Thymus (tissue), 11 donors: Measurements from ENCODE around the gene SYT2. TPM values are rescaled to one million over a fixed set of nuclear protein-coding genes. Genes with fewer than 3 reads are reported as not detected.

Source experiments
- DNase-seq, 9 donors: peaks; one replicate each; pipeline ENCODE4 v3.0.0-alpha.2; 2013; ENCODE audit warnings: low spot score in 9 of 9, low read depth in 6 of 9, missing footprints in 1 of 9
- H3K27ac ChIP-seq, 2 donors: one replicate each; pipeline ENCODE4 v1.5.1; 2013; ENCODE audit warnings: control low read depth in 1 of 2, low read depth in 1 of 2, low read length in 1 of 2, mild to moderate bottlenecking in 1 of 2, moderate library complexity in 1 of 2
- H3K27me3 ChIP-seq, 2 donors: one replicate each; pipeline ENCODE4 v1.5.1; 2013; ENCODE audit warnings: low read length in 1 of 2; ENCODE audit not compliant: control insufficient read depth in 2 of 2, insufficient read depth in 1 of 2
- H3K36me3 ChIP-seq, 2 donors: one replicate each; pipeline ENCODE4 v1.5.1; 2013; ENCODE audit warnings: low read length in 1 of 2, mild to moderate bottlenecking in 1 of 2, moderate library complexity in 1 of 2; ENCODE audit not compliant: control insufficient read depth in 2 of 2, insufficient read depth in 2 of 2
- H3K4me1 ChIP-seq, 2 donors: one replicate each; pipeline ENCODE4 v1.5.1; 2013; ENCODE audit warnings: low read length in 2 of 2; ENCODE audit not compliant: control insufficient read depth in 2 of 2, insufficient read depth in 2 of 2
- H3K4me3 ChIP-seq, 2 donors: one replicate each; pipeline ENCODE4 v1.5.1; 2013; ENCODE audit warnings: low read length in 2 of 2, control low read depth in 1 of 2, mild to moderate bottlenecking in 1 of 2
- H3K9me3 ChIP-seq, 2 donors: one replicate each; pipeline ENCODE4 v1.5.1; 2013; ENCODE audit warnings: low read length in 1 of 2, mild to moderate bottlenecking in 1 of 2; ENCODE audit not compliant: control insufficient read depth in 2 of 2, insufficient read depth in 1 of 2
- WGBS: extraction: QIAGEN DNeasy Blood & Tissue Kit; methylation state at CpG from one replicate; pipeline ENCODE4 v1.1.7; 2013; 5-methylcytosine and 5-hydroxymethylcytosine counted together
- polyA plus RNA-seq: library from polyadenylated mRNA; stranded (reverse); fragments of 200-250 nt; gene quantifications from one replicate; pipeline ENCODE4 v1.2.3, GENCODE V29; 2013
- total RNA-seq: library from RNA; stranded (reverse); fragments of 120-200 nt; gene quantifications from one replicate; pipeline ENCODE4 v1.2.4, GENCODE V29; 2013
- donor health status: healthy.

Gene SYT2
- total and polyA plus RNA-seq, 2 donors = 0.05 to 0.09 TPM

- H3K36me3 ChIP-seq = no peaks in the 10 kb centered on the region
- H3K27ac ChIP-seq = no peak overlapping the region
- no peak overlapping the region for H3K4me3 ChIP-seq
- no peak for DNase-seq
- peaks cover 0 to 45% of the 10 kb centered on the region in 2 donors for H3K27me3 ChIP-seq
- H3K4me1 ChIP-seq = no peaks in the 10 kb centered on the region
- WGBS = 93% methylated on average over 8 of the region's 8 CpGs
- H3K9me3 ChIP-seq = no peaks in the 10 kb centered on the region
Observed at GRCh38 chr1:202658251-202658759, 51.9 kb downstream of the SYT2 start.

- peaks cover 0 to 42% of the 10 kb centered on the region in 2 donors for H3K27me3 ChIP-seq
- H3K4me1 ChIP-seq = no peaks in the 10 kb centered on the region
- no peak overlapping the region for H3K27ac ChIP-seq
- no peak for DNase-seq
- H3K9me3 ChIP-seq = no peaks in the 10 kb centered on the region
- H3K4me3 ChIP-seq = no peak overlapping the region
- 56% methylated on average over 7 of the region's 7 CpGs for WGBS
- no peaks in the 10 kb centered on the region for H3K36me3 ChIP-seq
Observed at GRCh38 chr1:202656951-202657646, 53.2 kb downstream of the SYT2 start.

- H3K27me3 ChIP-seq = peaks cover 0 to 39% of the 10 kb centered on the region in 2 donors
- no peak for DNase-seq
Observed at GRCh38 chr1:202656057-202656456, 54.2 kb downstream of the SYT2 start.

GRCh38 chr1:202654079-202654478 lies 56.2 kb downstream of the SYT2 start:
- no peaks in the 10 kb centered on the region for H3K9me3 ChIP-seq
- H3K27me3 ChIP-seq = peaks cover 0 to 47% of the 10 kb centered on the region in 2 donors
- H3K4me3 ChIP-seq = no peak overlapping the region
- DNase-seq = no peak
- H3K27ac ChIP-seq = no peak overlapping the region
- WGBS = 74% methylated on average over 6 of the region's 6 CpGs
- H3K4me1 ChIP-seq = no peaks in the 10 kb centered on the region
- H3K36me3 ChIP-seq = no peaks in the 10 kb centered on the region

More at GRCh38 chr1:202656057-202656456, 54.2 kb downstream of the SYT2 start:
- 72% methylated on average over 10 of the region's 10 CpGs for WGBS
- no peak overlapping the region for H3K4me3 ChIP-seq
- no peak overlapping the region for H3K27ac ChIP-seq
- no peaks in the 10 kb centered on the region for H3K9me3 ChIP-seq
- no peaks in the 10 kb centered on the region for H3K36me3 ChIP-seq
- H3K4me1 ChIP-seq = no peaks in the 10 kb centered on the region

GRCh38 chr1:202649553-202650392 lies 60.5 kb downstream of the SYT2 start:
- no peak overlapping the region for H3K27ac ChIP-seq
- peaks cover 9 to 61% of the 10 kb centered on the region in 2 donors for H3K27me3 ChIP-seq
- H3K4me1 ChIP-seq = no peaks in the 10 kb centered on the region
- no peak overlapping the region for H3K4me3 ChIP-seq
- DNase-seq = no peak
- WGBS = 80% methylated on average over 15 of the region's 15 CpGs
- no peaks in the 10 kb centered on the region for H3K9me3 ChIP-seq
- H3K36me3 ChIP-seq = no peaks in the 10 kb centered on the region

GRCh38 chr1:202648605-202649226 lies 61.5 kb downstream of the SYT2 start:
- no peaks in the 10 kb centered on the region for H3K9me3 ChIP-seq
- DNase-seq = no peak
- no peaks in the 10 kb centered on the region for H3K36me3 ChIP-seq
- 97% methylated on average over 2 of the region's 2 CpGs for WGBS
- H3K27me3 ChIP-seq = peaks cover 15 to 70% of the 10 kb centered on the region in 2 donors
- no peaks in the 10 kb centered on the region for H3K4me1 ChIP-seq
- no peak overlapping the region for H3K4me3 ChIP-seq
- no peak overlapping the region for H3K27ac ChIP-seq

- DNase-seq = no peak
- peaks cover 0 to 4% of the 10 kb centered on the region in 2 donors for H3K4me1 ChIP-seq
- H3K9me3 ChIP-seq = no peaks in the 10 kb centered on the region
- 29% methylated on average over 6 of the region's 6 CpGs for whole genome bisulfite sequencing
- no peak overlapping the region for H3K4me3 ChIP-seq
- no peaks in the 10 kb centered on the region for H3K36me3 ChIP-seq
- peaks cover 26 to 90% of the 10 kb centered on the region in 2 donors for H3K27me3 ChIP-seq
- no peak overlapping the region for H3K27ac ChIP-seq
Observed at GRCh38 chr1:202645097-202645476, 65.2 kb downstream of the SYT2 start.

GRCh38 chr1:202644219-202645096 lies 65.8 kb downstream of the SYT2 start:
- no peak overlapping the region for H3K4me3 ChIP-seq
- DNase-seq = no peak
- H3K9me3 ChIP-seq = no peaks in the 10 kb centered on the region
- H3K27me3 ChIP-seq = peaks cover 26 to 89% of the 10 kb centered on the region in 2 donors
- no peaks in the 10 kb centered on the region for H3K36me3 ChIP-seq
- H3K4me1 ChIP-seq = peaks cover 0 to 4% of the 10 kb centered on the region in 2 donors
- 13% methylated on average over 22 of the region's 22 CpGs for WGBS
- H3K27ac ChIP-seq = no peak overlapping the region
